DMS 273 (cell line): Measurements from ENCODE around the gene PARD3.
"Not testable (repeated sequence)": the region's sequence is repeated elsewhere in the genome, so short reads cannot be mapped to it uniquely, and the experiment has no call there.

Experiments used
- DNase-seq: peaks from one replicate; lab custom pipeline; 2025; ENCODE audit not compliant: unreplicated experiment; lab: John Stamatoyannopoulos, UW

Gene PARD3

DNA sequence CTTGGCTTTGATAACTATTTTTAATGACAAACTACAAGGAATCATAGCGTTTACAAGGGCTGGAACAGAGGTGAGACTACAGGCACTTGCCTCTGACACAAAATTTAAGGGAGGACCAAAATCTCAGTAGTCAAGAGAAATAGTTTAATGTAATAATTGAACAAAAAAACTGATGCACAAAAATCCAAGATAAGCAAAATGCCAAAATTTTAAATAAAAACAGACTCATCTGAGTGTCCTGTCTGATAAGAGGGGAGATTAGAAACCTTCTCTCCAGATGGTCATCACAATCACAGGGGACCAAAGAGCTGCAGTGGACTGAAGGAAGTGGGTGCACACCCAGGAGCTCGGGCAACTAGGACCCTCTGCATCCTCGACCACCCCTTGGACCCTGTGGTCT is 70.5 kb downstream of the PARD3 start:
- DNase-seq, result no peak

DNA sequence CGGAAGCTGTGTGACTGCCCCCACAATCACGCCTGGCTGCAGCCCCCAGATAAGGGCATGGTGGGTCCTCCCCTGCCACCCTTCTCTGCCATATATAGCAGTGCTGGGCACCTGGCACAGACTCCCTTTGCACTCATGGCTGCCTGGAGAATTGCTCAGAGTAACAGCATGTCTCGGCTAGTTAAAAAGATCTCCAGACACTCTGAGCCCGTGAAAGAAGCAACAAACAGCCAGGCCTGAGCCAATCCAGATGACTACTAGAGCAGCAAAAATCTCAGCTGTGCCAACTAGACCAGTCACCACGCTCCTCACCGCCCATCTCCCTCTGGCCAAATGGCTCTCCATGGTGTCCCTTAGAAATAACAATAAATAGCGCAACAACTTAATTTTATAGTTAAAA is 71.3 kb downstream of the PARD3 start:
- peak; percentile 47 for DNase-seq

GRCh38 chr10:34742456-34742855 is 72.6 kb downstream of the PARD3 start:
- no peak for DNase-seq

DNA sequence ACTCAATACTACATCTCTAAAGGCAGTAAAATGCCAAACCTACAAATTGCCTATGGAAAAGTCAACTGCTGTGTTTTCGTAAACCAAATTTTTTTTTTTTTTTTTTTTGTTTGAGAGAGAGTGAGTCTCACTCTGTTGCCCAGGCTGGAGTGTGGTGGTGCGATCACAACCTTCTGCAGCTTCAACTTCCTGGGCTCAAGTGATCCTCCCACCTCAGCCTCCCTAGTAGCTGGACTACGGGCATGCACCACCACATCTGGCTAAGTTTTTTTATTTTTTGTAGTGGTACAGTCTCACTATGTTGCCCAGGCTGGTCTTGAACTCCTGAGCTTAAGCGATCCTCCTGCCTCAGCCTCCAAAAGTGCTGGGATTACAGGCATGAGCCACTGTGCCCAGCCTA is 74.0 kb downstream of the PARD3 start:
- not testable (repeated sequence) for DNase-seq

- DNase-seq, result no peak
Measured at GRCh38 chr10:34740321-34740720, 74.8 kb downstream of the PARD3 start.

GRCh38 chr10:34739915-34740314 is 75.2 kb downstream of the PARD3 start:
- peak; percentile 94 for DNase-seq

DNA sequence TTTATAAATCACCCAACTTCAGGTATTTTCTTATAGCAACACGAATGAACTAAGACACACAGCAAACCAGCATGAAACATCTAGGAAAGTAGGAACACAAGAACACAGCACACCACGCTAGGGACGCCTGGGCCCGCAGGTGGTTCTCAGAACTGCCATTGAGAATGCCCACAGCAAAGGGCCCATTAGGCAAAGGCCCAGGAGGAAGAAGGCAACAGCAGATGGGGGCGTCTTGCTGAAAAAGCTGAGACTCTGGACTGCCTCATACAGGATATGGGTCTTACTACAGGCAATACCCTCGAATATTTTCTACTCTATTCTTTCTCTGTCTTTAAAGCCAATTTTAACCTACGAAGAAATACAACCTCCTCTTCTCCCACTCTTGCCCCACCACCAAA is 77.3 kb downstream of the PARD3 start:
- peak; percentile 32 for DNase-seq

DNA sequence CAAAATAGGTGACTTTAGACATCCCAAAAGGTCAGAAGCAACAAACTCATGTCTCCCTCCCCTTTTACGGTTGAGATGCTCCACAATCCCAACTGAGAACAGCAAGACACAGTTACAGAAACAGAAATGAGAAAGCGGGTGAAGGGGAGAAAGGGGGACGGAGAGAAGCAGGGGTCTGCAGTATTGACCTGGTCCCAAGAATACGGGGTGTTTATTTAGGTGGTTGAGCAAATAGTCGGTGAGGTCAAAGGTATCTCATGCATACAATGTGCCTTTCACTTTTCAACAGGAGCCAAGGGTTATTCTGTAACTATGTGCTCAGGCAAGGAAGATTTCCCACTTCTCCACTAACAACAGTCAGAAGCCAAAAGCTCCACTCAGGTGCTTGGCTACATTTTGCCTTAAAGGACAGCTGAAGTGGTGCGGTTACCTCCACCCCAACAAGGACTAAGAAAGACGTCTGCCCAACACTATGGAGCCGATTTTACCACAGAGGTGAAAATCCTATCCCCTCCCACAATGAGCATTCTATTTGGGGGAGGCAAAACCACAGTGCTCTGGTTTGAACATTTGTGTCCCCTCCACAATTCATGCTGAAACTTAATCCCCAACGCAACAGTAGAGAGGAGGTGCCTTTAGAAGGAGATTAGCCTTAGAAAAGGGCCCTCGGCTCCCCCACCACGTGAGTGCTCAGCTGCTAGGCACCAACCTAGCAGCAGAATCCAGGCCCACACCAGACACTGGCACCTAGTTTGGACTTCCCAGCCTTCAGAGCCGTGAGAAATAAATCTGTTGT is 77.9 kb downstream of the PARD3 start:
- no peak for DNase-seq

GRCh38 chr10:34734918-34735317 is 80.2 kb downstream of the PARD3 start:
- no peak for DNase-seq

GRCh38 chr10:34732926-34733325 is 82.2 kb downstream of the PARD3 start:
- peak; percentile 33 for DNase-seq

DNA sequence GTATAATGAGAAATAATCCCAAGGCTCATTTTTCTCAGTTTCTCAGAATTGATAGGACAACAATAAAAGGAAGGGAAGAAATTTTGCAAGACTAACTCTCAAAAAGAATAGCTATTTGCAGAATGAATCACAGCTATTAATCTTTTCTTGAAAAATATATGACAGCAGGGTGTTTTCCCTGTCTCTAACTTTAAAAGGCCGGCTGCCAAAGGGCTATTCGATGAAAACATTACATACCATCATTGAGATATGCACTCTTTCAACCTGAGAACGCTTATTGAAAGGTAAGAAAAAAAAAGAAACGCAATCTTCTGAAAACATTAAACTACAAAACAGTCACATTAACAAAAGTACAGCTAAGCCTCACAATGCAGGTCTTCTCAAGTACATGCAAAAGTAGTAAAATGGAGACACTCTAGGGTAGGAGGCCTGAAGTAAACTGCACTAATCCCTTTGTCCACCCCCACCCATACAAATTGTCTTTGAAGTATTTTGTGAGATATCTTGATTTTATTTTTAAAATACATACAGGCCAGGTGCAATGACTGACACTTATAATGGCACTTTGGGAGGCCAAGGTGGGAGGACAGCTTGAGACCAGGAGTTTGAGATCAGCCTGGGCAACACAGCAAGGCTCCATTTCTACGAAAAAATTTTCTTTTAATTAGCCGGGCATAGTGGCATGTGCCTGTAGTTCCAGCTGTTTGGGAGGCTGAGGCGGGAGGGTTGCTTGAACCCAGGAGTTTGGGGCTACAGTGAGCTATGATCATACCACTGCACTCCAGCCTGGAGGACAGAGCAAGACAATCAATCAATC is 83.0 kb downstream of the PARD3 start:
- DNase-seq, result no peak

DNA sequence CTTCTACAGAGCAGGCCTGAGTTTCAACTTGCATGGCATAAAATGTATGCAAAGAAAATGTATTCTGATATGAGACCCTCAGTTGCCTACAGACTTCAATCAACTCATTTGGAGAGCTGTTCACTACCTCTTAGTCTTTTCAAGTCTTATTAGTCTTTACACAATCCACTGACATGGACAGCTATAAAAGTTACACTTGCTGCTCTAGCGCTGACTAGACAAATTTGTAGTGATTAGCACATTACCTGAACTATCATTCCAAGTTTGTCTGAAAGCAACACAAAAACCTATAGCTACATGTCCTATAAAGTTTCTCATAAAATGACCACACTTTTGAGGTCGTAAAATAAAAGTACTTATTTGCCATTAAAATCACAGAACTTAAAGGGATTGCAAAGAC is 83.9 kb downstream of the PARD3 start:
- no peak for DNase-seq

DNA sequence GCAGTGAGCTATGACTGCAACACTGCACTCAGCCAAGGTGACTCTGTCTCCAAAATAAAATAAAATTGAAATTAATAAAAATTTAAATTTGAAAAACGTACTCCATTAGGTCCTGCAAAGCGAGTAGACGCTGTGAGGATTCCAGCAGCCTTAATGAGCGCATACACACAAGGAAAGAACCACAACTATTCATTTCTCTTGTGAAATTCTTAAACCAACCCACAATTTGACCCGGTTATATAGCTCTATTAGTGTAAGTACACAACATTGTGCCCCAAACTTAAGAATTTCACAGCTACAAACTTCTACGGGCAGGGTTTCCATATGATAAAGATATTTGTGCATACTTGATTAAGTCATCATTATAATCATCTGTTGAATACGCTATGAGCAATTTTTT is 84.4 kb downstream of the PARD3 start:
- DNase-seq, result no peak

GRCh38 chr10:34729619-34730018 is 85.5 kb downstream of the PARD3 start:
- DNase-seq, result peak; percentile 48

DNA sequence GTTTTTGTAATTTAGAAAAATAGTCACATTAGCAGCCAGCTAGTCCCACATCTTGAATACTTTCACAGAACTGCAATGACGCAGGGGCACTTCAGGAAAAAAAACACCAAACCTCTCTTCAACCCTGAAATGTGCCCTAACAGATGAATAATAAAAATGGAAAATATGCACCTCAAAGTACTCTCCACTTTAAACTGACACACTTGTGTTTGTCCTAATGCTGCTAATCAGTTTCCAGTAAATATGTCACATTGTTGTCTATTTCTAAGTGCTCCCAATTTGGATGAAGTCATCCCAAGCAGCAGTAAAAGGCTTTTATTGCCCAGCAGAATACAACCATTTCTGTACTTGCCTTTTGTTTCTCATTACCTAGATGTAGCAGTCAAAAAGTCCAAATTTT is 86.7 kb downstream of the PARD3 start:
- no peak for DNase-seq

DNA sequence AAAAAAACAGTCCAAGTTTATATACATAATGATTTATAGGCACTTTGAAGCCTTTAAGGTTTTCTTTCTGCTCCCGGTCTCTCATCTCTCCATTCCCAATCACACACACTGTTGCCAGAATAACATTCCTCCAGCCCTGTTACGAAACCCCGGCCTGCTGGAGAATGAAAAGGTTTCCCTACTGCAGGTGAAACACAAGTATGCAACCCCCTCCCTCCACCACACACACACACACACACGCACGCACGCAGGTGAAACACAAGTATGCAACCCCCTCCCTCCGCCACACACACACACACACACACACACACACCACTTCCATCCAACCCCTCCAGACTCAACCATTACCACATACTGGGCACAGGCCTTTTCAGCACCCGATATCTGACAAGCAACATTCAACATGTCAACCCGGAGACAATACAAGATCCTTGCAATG is 87.5 kb downstream of the PARD3 start:
- no peak for DNase-seq

DNA sequence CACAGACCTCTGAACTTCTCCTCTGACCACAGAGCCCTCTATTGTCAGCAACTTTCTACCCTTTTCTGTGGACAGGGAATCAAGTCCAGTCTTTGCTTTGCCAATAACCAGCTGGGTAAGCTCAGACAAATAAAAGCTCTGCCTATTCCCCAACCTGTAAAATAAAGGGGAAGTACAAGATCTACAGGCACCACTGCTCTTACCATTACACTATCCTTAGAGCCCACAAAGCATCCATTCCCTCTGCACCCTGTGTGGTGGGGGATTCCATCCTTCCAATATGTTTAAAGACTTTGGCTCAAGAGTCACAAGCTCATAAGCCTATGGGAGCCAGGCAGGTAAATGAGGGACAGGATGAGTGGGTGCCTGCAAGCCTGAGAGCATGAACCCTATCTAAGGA is 88.2 kb downstream of the PARD3 start:
- DNase-seq, result no peak

- DNase-seq, result peak; percentile 50
Measured at GRCh38 chr10:34723750-34724149, 91.3 kb downstream of the PARD3 start.

GRCh38 chr10:34722404-34722803 is 92.7 kb downstream of the PARD3 start:
- no peak for DNase-seq

- no peak for DNase-seq
Measured at GRCh38 chr10:34721208-34721840, 93.8 kb downstream of the PARD3 start.

GRCh38 chr10:34719746-34720145 is 95.3 kb downstream of the PARD3 start:
- no peak for DNase-seq

DNA sequence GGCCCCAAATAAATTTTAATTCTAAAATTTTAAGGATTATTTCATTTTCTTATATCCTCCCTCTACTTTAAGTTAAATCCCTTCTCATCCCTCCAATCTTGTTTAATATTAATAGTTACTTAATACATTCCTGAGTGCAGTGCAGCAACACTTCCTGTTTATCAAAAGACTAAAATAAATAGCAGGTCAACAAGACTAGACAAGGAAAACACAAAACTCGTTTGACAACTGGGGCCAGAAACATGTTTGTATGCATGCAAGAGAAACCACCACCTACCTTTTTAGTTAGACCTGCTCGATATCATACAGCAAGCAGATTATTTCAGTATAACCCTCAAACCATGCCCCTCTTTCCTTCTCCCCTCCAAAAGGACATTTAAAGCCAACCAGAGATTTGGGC is 95.8 kb downstream of the PARD3 start:
- DNase-seq, result no peak
